ENCODE data around the gene SMAD3. TPM values are rescaled to one million over a fixed set of nuclear protein-coding genes. Genes with fewer than 3 reads are reported as not detected.

The SMAD3 gene
- total RNA-seq, 2 experiments from 2014 or later, result 41.2 to 77.8 TPM

GRCh38 chr15:67134067-67134838 lies 68.9 kb downstream of the SMAD3 start:
- BruUV-seq (replicated peaks), result no TSS peak
- H3K4me1 ChIP-seq (ENCODE audit: insufficient read depth, low read length, poor library complexity, severe bottlenecking), result peaks cover 62% of the 10 kb centered on the region
- DNase-seq (ENCODE audit: low spot score), result peak; percentile 82
- H3K27ac ChIP-seq (ENCODE audit: low read depth, low read length, poor library complexity, severe bottlenecking), result peak overlapping the region; percentile 76
- no peaks in the 10 kb centered on the region for H3K9me3 ChIP-seq (ENCODE audit: low read length)
- H3K4me2 ChIP-seq (ENCODE audit: low read length), result peak overlapping the region; percentile 90
- ChIA-PET POLR2A (interaction anchor here (0.6 to 1.8 kb wide), 11 partner anchors 11 to 189 kb away, joined by 3 to 6 read pairs (median 4); no protein-coding TSS in a partner anchor), CTCF (ENCODE audit: unreplicated experiment) (interaction anchor here (0.6 to 1.6 kb wide), 2 partner anchors 33 to 42 kb away, joined by 3 to 5 read pairs; no protein-coding TSS in a partner anchor)
- H3K9me2 ChIP-seq (ENCODE audit: insufficient read depth, low read length), result no peaks in the 10 kb centered on the region
- H2AFZ ChIP-seq (ENCODE audit: low read length), result no peak overlapping the region
- H4K20me1 ChIP-seq (ENCODE audit: insufficient read depth, low read length), result no peaks in the 10 kb centered on the region; the same call in 1 of the 2 replicates
- H3K4me3 ChIP-seq (ENCODE audit: low read depth, low read length, poor library complexity, severe bottlenecking), result peak overlapping the region; percentile 59
- H3K36me3 ChIP-seq (ENCODE audit: insufficient read depth, low read length), result no peaks in the 10 kb centered on the region
- TF ChIP-seq EZH2phosphoT487 (IDR thresholded peaks at IDR 0.05; ENCODE audit: borderline replicate concordance, low read depth, low read length) (no peak), CTCF (conservative IDR thresholded peaks at IDR 0.05; ENCODE audit: low read length) (no peak)
- peaks cover 59% of the 10 kb centered on the region for H3K79me2 ChIP-seq (ENCODE audit: insufficient read depth, low read depth, low read length)
- intact Hi-C loops (cut with micrococcal nuclease; ENCODE audit: unreplicated experiment), result loop anchor here (5.0 kb wide), 1 partner anchor 52 kb away; no protein-coding TSS in a partner anchor

GRCh38 chr15:67134871-67135492 lies 69.6 kb downstream of the SMAD3 start:
- Histone ChIP-seq H3K36me3 (ENCODE audit: insufficient read depth, low read length) (no peaks in the 10 kb centered on the region), H3K4me3 (ENCODE audit: low read depth, low read length, poor library complexity, severe bottlenecking) (peak overlapping the region; percentile 59), H2AFZ (ENCODE audit: low read length) (no peak overlapping the region), H3K4me1 (ENCODE audit: insufficient read depth, low read length, poor library complexity, severe bottlenecking) (peaks cover 63% of the 10 kb centered on the region), H4K20me1 (ENCODE audit: insufficient read depth, low read length) (no peaks in the 10 kb centered on the region; the same call in 1 of the 2 replicates), H3K4me2 (ENCODE audit: low read length) (peak overlapping the region; percentile 90), H3K27ac (ENCODE audit: low read depth, low read length, poor library complexity, severe bottlenecking) (peak overlapping the region; percentile 76), H3K9me3 (ENCODE audit: low read length) (no peaks in the 10 kb centered on the region), H3K9me2 (ENCODE audit: insufficient read depth, low read length) (no peaks in the 10 kb centered on the region), H3K79me2 (ENCODE audit: insufficient read depth, low read depth, low read length) (peaks cover 59% of the 10 kb centered on the region)
- ChIA-PET CTCF (ENCODE audit: unreplicated experiment) (interaction anchor here (1.6 kb wide), 1 partner anchor 33 kb away, joined by 5 read pairs; no protein-coding TSS in a partner anchor), POLR2A (interaction anchor here (0.6 to 1.8 kb wide), 10 partner anchors 11 to 188 kb away, joined by 3 to 6 read pairs (median 4); no protein-coding TSS in a partner anchor)
- TF ChIP-seq CTCF (conservative IDR thresholded peaks at IDR 0.05; ENCODE audit: low read length) (no peak), EZH2phosphoT487 (IDR thresholded peaks at IDR 0.05; ENCODE audit: borderline replicate concordance, low read depth, low read length) (no peak)
- DNase-seq (ENCODE audit: low spot score), result no peak
- BruUV-seq (replicated peaks), result no TSS peak
- intact Hi-C loops (cut with micrococcal nuclease; ENCODE audit: unreplicated experiment), result loop anchor here (5.0 kb wide), 1 partner anchor 53 kb away; no protein-coding TSS in a partner anchor
